Caco-2 (cell line): ENCODE results near the gene NTMT1. TPM values are rescaled to one million over a fixed set of nuclear protein-coding genes. Genes with fewer than 3 reads are reported as not detected.

Source experiments
- BruUV-seq: library from RNA; stranded (reverse); fragments of 400-500 nt; replicated peaks from 2 replicates; lab custom pipeline; 2021; lab: Mats Ljungman, UMichigan
- CTCF ChIA-PET: fragments of 300-600 bp; sonication (Branson Sonifier 250); formaldehyde crosslinking; loops from one replicate; lab custom pipeline; 2022; ENCODE audit warnings: antibody characterized with exemption; lab: Charles Lee
- POLR2A ChIA-PET: fragments of 300-600 bp; sonication (Branson Sonifier 250); formaldehyde crosslinking; loops from one replicate; lab custom pipeline; 2022; ENCODE audit warnings: antibody characterized with exemption; lab: Charles Lee
- DNase-seq, 2 experiments: peaks; one replicate each; pipeline versions ENCODE4 v3.0.0 to v3.0.0-alpha.2; 2020 to 2022
- H3K27me3 ChIP-seq: replicated peaks from 2 replicates; pipeline ENCODE4 v1.6.0; 2011; ENCODE audit warnings: low read length; ENCODE audit not compliant: control insufficient read depth, insufficient read depth
- H3K36me3 ChIP-seq: 2 replicates; pipeline ENCODE4 v1.5.1; 2011; ENCODE audit warnings: low read length; ENCODE audit not compliant: control insufficient read depth, insufficient read depth
- H3K4me1 ChIP-seq: fragments of 250-450 bp; sonication (Bioruptor Pico); 2 replicates; pipeline ENCODE4 v1.5.1; 2020; ENCODE audit warnings: mild to moderate bottlenecking
- H3K4me3 ChIP-seq: 2 replicates; pipeline ENCODE4 v1.5.1; 2011; ENCODE audit warnings: low read depth, mild to moderate bottlenecking, control low read depth, low read length
- H3K9me3 ChIP-seq: fragments of 250-450 bp; sonication (Bioruptor Pico); 2 replicates; pipeline ENCODE4 v1.5.1; 2020; ENCODE audit warnings: mild to moderate bottlenecking, moderate library complexity
- H3K27ac Mint-ChIP-seq: one replicate; pipeline ENCODE4 v1.8.0; 2022; ENCODE audit warnings: mixed read lengths; ENCODE audit not compliant: unreplicated experiment
- H3K27me3 Mint-ChIP-seq: one replicate; pipeline ENCODE4 v1.8.0; 2022; ENCODE audit warnings: mixed read lengths; ENCODE audit not compliant: insufficient read depth, unreplicated experiment
- H3K36me3 Mint-ChIP-seq: one replicate; pipeline ENCODE4 v1.8.0; 2022; ENCODE audit warnings: mild to moderate bottlenecking, mixed read lengths; ENCODE audit not compliant: insufficient read depth, unreplicated experiment
- H3K4me1 Mint-ChIP-seq: one replicate; pipeline ENCODE4 v1.8.0; 2022; ENCODE audit warnings: low read depth, mixed read lengths; ENCODE audit not compliant: unreplicated experiment
- H3K4me3 Mint-ChIP-seq: one replicate; pipeline ENCODE4 v1.8.0; 2022; ENCODE audit warnings: mild to moderate bottlenecking, moderate library complexity, mixed read lengths; ENCODE audit not compliant: unreplicated experiment
- H3K9me3 Mint-ChIP-seq: one replicate; pipeline ENCODE4 v1.8.0; 2022; ENCODE audit warnings: mixed read lengths; ENCODE audit not compliant: unreplicated experiment
- CTCF ChIP-seq, 2 experiments: fragments of 200-600 bp in 1 of 2; IDR thresholded peaks; 1 replicate in 1 of 2; 2 replicates in 1 of 2; pipeline versions ENCODE4 v1.5.1 to v1.8.0; 2011 to 2022; ENCODE audit warnings: antibody characterized with exemption in 1 of 2, control low read depth in 1 of 2, inconsistent platforms in 1 of 2, low read depth in 1 of 2, low read length in 1 of 2, mild to moderate bottlenecking in 1 of 2, moderate library complexity in 1 of 2; ENCODE audit not compliant: insufficient read depth in 1 of 2, severe bottlenecking in 1 of 2, unreplicated experiment in 1 of 2
- intact Hi-C: fragments of 100-400 bp; cut with micrococcal nuclease; formaldehyde crosslinking; loops from one replicate; pipeline ENCODE4 v1.10.0; 2022; ENCODE audit not compliant: unreplicated experiment
- total RNA-seq: library from RNA; stranded (reverse); gene quantifications from 2 replicates; pipeline ENCODE4 v1.2.3, GENCODE V29; 2022

NTMT1 gene
- total RNA-seq, 1 experiment from 2014 or later, result 44.1 TPM

- intact Hi-C loops, result loop anchor here (5.0 kb wide), 2 partner anchors 39 to 99 kb away; no protein-coding TSS in a partner anchor
Measured at GRCh38 chr9:129596541-129597331, 29.2 kb upstream of the NTMT1 start.

GRCh38 chr9:129597355-129598088 is 28.4 kb upstream of the NTMT1 start:
- Histone ChIP-seq H3K4me3 (peak overlapping the region; percentile 61), H3K27me3 (no peaks in the 10 kb centered on the region), H3K36me3 (no peaks in the 10 kb centered on the region), H3K9me3 (no peaks in the 10 kb centered on the region), H3K4me1 (peaks cover 35% of the 10 kb centered on the region)
- H3K4me3 Mint-ChIP-seq, result peak overlapping the region; percentile 68
- H3K9me3 Mint-ChIP-seq, result no peaks in the 10 kb centered on the region
- H3K36me3 Mint-ChIP-seq, result peaks cover 5% of the 10 kb centered on the region
- H3K4me1 Mint-ChIP-seq, result peaks cover 18% of the 10 kb centered on the region
- ChIA-PET POLR2A (interaction anchor here (0.5 to 2.1 kb wide), 7 partner anchors 14 to 454 kb away, joined by 3 to 6 read pairs (median 3); partner anchors contain the start of gene IER5L), CTCF (interaction anchor here (0.7 to 1.6 kb wide), 6 partner anchors 11 to 466 kb away, joined by 3 to 6 read pairs (median 4); no protein-coding TSS in a partner anchor)
- TF ChIP-seq CTCF (IDR thresholded peaks at IDR 0.05; ENCODE audit: insufficient read depth in 1 of 2, low read depth in 1 of 2, low read length in 1 of 2, severe bottlenecking in 1 of 2, unreplicated experiment in 1 of 2), result no peak
- no TSS peak for BruUV-seq
- intact Hi-C loops, result loop anchor here (5.0 kb wide), 2 partner anchors 40 to 100 kb away; no protein-coding TSS in a partner anchor
- no peaks in the 10 kb centered on the region for H3K27me3 Mint-ChIP-seq
- peak overlapping the region; percentile 86 for H3K27ac Mint-ChIP-seq
- DNase-seq, result peak; percentile 93 to 94

More at GRCh38 chr9:129596541-129597331, 29.2 kb upstream of the NTMT1 start:
- CTCF ChIA-PET, result interaction anchor here (1.1 to 1.6 kb wide), 5 partner anchors 11 to 465 kb away, joined by 3 to 6 read pairs (median 4); no protein-coding TSS in a partner anchor
- Mint-ChIP-seq H3K9me3 (no peaks in the 10 kb centered on the region), H3K4me1 (peaks cover 25% of the 10 kb centered on the region), H3K27me3 (no peaks in the 10 kb centered on the region), H3K27ac (peak overlapping the region; percentile 76), H3K4me3 (peak overlapping the region; percentile 68), H3K36me3 (peaks cover 5% of the 10 kb centered on the region)
- H3K27me3 ChIP-seq, result no peaks in the 10 kb centered on the region
- peak; percentile 72 to 85 for DNase-seq
- H3K36me3 ChIP-seq, result no peaks in the 10 kb centered on the region
- TSS peak; percentile 69 for BruUV-seq
- no peak for TF ChIP-seq CTCF (IDR thresholded peaks at IDR 0.05; ENCODE audit: insufficient read depth in 1 of 2, low read depth in 1 of 2, low read length in 1 of 2, severe bottlenecking in 1 of 2, unreplicated experiment in 1 of 2)
- H3K4me3 ChIP-seq, result peak overlapping the region; percentile 61
- H3K9me3 ChIP-seq, result no peaks in the 10 kb centered on the region
- POLR2A ChIA-PET, result interaction anchor here (0.5 to 2.1 kb wide), 6 partner anchors 13 to 453 kb away, joined by 3 to 6 read pairs (median 3); partner anchors contain the start of gene IER5L
- peaks cover 42% of the 10 kb centered on the region for H3K4me1 ChIP-seq
